Measurements from ENCODE around the gene C2CD2.
"Not testable (repeated sequence)": the region's sequence is repeated elsewhere in the genome, so short reads cannot be mapped to it uniquely, and the experiment has no call there.

Gene C2CD2

DNA sequence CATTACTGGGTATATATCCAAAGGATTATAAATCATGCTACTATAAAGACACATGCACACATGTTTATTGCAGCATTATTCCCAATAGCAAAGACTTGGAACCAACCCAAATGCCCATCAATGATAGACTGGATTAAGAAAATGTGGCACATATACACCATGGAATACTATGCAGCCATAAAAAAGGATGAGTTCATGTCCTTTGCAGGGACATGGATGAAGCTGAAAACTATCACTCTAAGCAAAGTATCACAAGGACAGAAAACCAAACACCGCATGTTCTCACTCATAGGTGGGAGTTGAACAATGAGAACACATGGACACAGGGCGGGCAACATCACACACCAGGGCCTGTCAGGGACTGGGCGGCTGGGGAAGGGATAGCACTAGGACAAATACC, 4.2 kb downstream of the C2CD2 start:
- H3K79me1 ChIP-seq (ENCODE audit: low read length); H4K8ac ChIP-seq (ENCODE audit: low read depth, low read length); H3K4me3 ChIP-seq (ENCODE audit: low read length); H3K36me3 ChIP-seq (ENCODE audit: control insufficient read depth, insufficient read depth, low read length); H3K79me2 ChIP-seq (ENCODE audit: control insufficient read depth, insufficient read depth, low read length); H3K23ac ChIP-seq (ENCODE audit: low read length); H3K27me3 ChIP-seq (ENCODE audit: insufficient read depth, low read length, poor library complexity); H3K4ac ChIP-seq (ENCODE audit: low read depth, low read length); H3K27ac ChIP-seq (ENCODE audit: low read depth, low read length); H2BK15ac ChIP-seq (replicated peaks; ENCODE audit: low read depth); H3K56ac ChIP-seq (ENCODE audit: low read length); H2AK5ac ChIP-seq (ENCODE audit: low read length); DNase-seq; H4K5ac ChIP-seq (ENCODE audit: low read length); H3K18ac ChIP-seq (ENCODE audit: low read length); H2BK120ac ChIP-seq (ENCODE audit: low read depth, low read length); H3K9ac ChIP-seq (ENCODE audit: low read length); H3K4me2 ChIP-seq (ENCODE audit: low read length); H2BK5ac ChIP-seq (ENCODE audit: low read length): not testable (repeated sequence)
- H3K4me1 ChIP-seq (ENCODE audit: control insufficient read depth, low read depth, low read length): peaks cover 14% of the 10 kb centered on the region
- WGBS (ENCODE audit: extremely low coverage, insufficient coverage, low lambda C conversion rate): no CpG with 5 or more reads among the region's 3 CpGs

DNA sequence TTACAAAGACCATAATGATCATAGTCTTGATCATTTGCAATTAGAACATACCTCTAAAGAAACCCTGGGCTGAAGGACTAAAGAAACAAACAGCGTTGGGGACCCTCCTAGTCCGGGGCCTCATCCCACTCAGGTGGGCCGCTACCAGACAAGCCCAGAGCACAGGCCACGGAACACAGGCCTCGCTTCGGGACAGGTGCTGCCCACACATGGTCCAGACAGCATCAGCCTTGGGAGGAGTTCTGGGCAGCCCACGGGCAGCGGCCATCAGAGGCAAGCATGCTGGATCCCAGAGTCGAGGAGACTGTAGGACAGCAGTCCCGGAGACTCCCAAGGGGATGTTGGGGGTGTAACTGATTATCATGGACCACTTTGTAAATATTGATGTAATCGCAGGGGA, 4.9 kb downstream of the C2CD2 start:
- Histone ChIP-seq H2AK5ac (ENCODE audit: low read length) (no peak overlapping the region), H3K18ac (ENCODE audit: low read length) (no peak overlapping the region), H3K4me1 (ENCODE audit: control insufficient read depth, low read depth, low read length) (peaks cover 14% of the 10 kb centered on the region), H2BK5ac (ENCODE audit: low read length) (no peak overlapping the region), H3K4me2 (ENCODE audit: low read length) (no peak overlapping the region), H4K8ac (ENCODE audit: low read depth, low read length) (no peak overlapping the region), H3K79me2 (ENCODE audit: control insufficient read depth, insufficient read depth, low read length) (no peaks in the 10 kb centered on the region), H2BK120ac (ENCODE audit: low read depth, low read length) (no peak overlapping the region), H4K5ac (ENCODE audit: low read length) (no peak overlapping the region), H3K27me3 (ENCODE audit: insufficient read depth, low read length, poor library complexity) (no peaks in the 10 kb centered on the region), H2BK15ac (replicated peaks; ENCODE audit: low read depth) (no peak overlapping the region), H3K36me3 (ENCODE audit: control insufficient read depth, insufficient read depth, low read length) (no peaks in the 10 kb centered on the region), H3K4me3 (ENCODE audit: low read length) (no peak overlapping the region), H3K79me1 (ENCODE audit: low read length) (no peaks in the 10 kb centered on the region), H3K27ac (ENCODE audit: low read depth, low read length) (no peak overlapping the region), H3K56ac (ENCODE audit: low read length) (no peak overlapping the region), H3K9ac (ENCODE audit: low read length) (no peak overlapping the region), H3K23ac (ENCODE audit: low read length) (no peak overlapping the region), H3K4ac (ENCODE audit: low read depth, low read length) (no peak overlapping the region)
- no CpG with 5 or more reads among the region's 11 CpGs for WGBS (ENCODE audit: extremely low coverage, insufficient coverage, low lambda C conversion rate)
- DNase-seq: no peak

DNA sequence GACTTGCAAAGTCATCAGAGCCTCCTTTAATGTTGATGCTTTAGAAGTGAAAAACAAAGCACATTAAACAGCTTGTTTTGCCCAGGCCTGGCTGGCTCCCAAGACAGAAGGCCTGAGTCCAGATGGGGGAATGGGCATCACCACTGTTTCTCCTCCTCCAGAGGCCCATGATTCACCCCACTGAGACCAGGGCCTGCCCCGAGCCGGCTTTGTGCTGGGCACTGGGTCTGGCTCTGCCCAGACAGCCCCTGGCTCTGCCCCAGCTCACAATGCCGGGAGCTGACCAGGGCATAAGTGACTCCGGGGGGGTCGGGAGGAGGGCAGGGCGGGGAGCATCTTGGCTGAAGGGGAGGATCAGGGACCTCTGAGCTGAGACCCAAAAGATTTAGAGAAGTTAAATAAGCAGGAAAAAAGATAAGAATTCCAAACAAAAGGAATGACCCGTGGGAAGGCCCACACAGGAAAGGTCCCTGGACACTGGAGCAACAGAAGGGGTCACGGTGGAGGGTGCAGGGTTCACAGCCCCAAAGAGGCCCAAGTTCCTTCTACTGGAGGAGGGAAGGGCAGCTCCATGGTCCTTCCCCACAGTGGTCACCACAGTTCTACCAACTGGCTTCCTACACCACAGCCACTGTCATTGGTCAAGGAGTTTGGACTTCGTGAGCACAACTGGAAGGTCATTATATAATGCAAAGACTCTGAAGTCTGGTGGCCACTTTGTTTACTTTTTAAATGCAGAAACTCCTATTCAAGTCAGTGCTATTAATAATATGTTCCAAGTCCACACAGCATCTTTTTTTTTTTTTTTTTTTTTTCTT, 5.5 kb downstream of the C2CD2 start:
- WGBS (ENCODE audit: extremely low coverage, insufficient coverage, low lambda C conversion rate): no CpG with 5 or more reads among the region's 9 CpGs
- no peak overlapping the region for H3K4ac ChIP-seq (ENCODE audit: low read depth, low read length)
- H3K27me3 ChIP-seq (ENCODE audit: insufficient read depth, low read length, poor library complexity): no peaks in the 10 kb centered on the region
- no peak overlapping the region for H3K56ac ChIP-seq (ENCODE audit: low read length)
- H3K4me2 ChIP-seq (ENCODE audit: low read length): no peak overlapping the region
- H3K9ac ChIP-seq (ENCODE audit: low read length): no peak overlapping the region
- H4K8ac ChIP-seq (ENCODE audit: low read depth, low read length): no peak overlapping the region
- no peak for DNase-seq
- no peaks in the 10 kb centered on the region for H3K79me2 ChIP-seq (ENCODE audit: control insufficient read depth, insufficient read depth, low read length)
- H2AK5ac ChIP-seq (ENCODE audit: low read length): no peak overlapping the region
- no peak overlapping the region for H3K4me3 ChIP-seq (ENCODE audit: low read length)
- no peaks in the 10 kb centered on the region for H3K79me1 ChIP-seq (ENCODE audit: low read length)
- H4K5ac ChIP-seq (ENCODE audit: low read length): no peak overlapping the region
- no peak overlapping the region for H2BK5ac ChIP-seq (ENCODE audit: low read length)
- no peaks in the 10 kb centered on the region for H3K36me3 ChIP-seq (ENCODE audit: control insufficient read depth, insufficient read depth, low read length)
- no peak overlapping the region for H2BK15ac ChIP-seq (replicated peaks; ENCODE audit: low read depth)
- peaks cover 14% of the 10 kb centered on the region for H3K4me1 ChIP-seq (ENCODE audit: control insufficient read depth, low read depth, low read length)
- H3K27ac ChIP-seq (ENCODE audit: low read depth, low read length): no peak overlapping the region
- no peak overlapping the region for H3K18ac ChIP-seq (ENCODE audit: low read length)
- no peak overlapping the region for H2BK120ac ChIP-seq (ENCODE audit: low read depth, low read length)
- no peak overlapping the region for H3K23ac ChIP-seq (ENCODE audit: low read length)

DNA sequence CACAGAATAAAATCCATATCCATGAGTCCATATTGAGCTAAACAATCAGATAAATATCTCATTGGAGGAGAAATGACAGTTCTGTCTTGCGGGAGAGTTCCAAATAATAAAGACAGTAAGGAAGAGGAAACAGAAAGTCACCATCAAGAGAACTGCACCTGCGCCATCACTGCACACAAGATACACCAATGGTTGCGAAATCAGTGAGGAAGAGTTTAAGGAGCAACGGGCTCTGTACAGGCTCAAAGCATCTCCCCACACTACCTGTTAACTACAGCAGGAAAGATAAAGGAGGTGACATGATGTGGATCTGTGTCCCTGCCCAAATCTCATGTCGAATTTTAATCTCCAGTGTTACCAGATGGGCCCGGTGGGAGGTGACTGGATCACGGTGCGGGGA, 7.8 kb downstream of the C2CD2 start:
- Histone ChIP-seq H3K18ac (ENCODE audit: low read length) (no peak overlapping the region), H3K9ac (ENCODE audit: low read length) (no peak overlapping the region), H3K4me1 (ENCODE audit: control insufficient read depth, low read depth, low read length) (peaks cover 4% of the 10 kb centered on the region), H3K56ac (ENCODE audit: low read length) (no peak overlapping the region), H3K4me3 (ENCODE audit: low read length) (no peak overlapping the region), H3K79me2 (ENCODE audit: control insufficient read depth, insufficient read depth, low read length) (no peaks in the 10 kb centered on the region), H3K27ac (ENCODE audit: low read depth, low read length) (no peak overlapping the region), H2BK5ac (ENCODE audit: low read length) (no peak overlapping the region), H3K4me2 (ENCODE audit: low read length) (no peak overlapping the region), H3K36me3 (ENCODE audit: control insufficient read depth, insufficient read depth, low read length) (no peaks in the 10 kb centered on the region), H3K27me3 (ENCODE audit: insufficient read depth, low read length, poor library complexity) (no peaks in the 10 kb centered on the region), H3K23ac (ENCODE audit: low read length) (no peak overlapping the region), H2AK5ac (ENCODE audit: low read length) (no peak overlapping the region), H2BK120ac (ENCODE audit: low read depth, low read length) (no peak overlapping the region), H3K4ac (ENCODE audit: low read depth, low read length) (no peak overlapping the region), H3K79me1 (ENCODE audit: low read length) (no peaks in the 10 kb centered on the region), H4K8ac (ENCODE audit: low read depth, low read length) (no peak overlapping the region), H4K5ac (ENCODE audit: low read length) (no peak overlapping the region), H2BK15ac (replicated peaks; ENCODE audit: low read depth) (no peak overlapping the region)
- no peak for DNase-seq
- no CpG with 5 or more reads among the region's 8 CpGs for WGBS (ENCODE audit: extremely low coverage, insufficient coverage, low lambda C conversion rate)

DNA sequence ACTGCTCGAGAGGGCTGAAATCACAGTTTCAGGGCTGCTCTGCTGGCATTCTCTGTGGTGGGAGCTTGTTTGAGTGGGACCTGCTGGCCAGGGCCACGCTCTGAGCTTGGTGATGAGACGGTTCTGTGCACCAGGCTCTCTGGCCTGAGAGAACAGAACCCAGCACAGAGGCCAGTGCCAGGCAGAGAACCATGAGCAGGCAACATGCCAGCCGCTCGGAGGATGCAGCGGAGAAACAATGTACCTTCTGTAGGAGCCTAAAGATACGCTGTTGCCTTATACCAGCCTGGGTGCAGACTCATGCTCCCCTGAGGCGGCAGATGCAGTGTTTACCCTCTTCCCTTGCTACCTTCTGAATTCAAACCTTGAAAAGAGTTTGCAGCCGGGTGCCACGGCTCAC, 10.0 kb downstream of the C2CD2 start:
- H3K4me2 ChIP-seq (ENCODE audit: low read length): no peak overlapping the region
- no peak overlapping the region for H4K8ac ChIP-seq (ENCODE audit: low read depth, low read length)
- no peak overlapping the region for H2BK15ac ChIP-seq (replicated peaks; ENCODE audit: low read depth)
- no peak overlapping the region for H2AK5ac ChIP-seq (ENCODE audit: low read length)
- no peak overlapping the region for H2BK5ac ChIP-seq (ENCODE audit: low read length)
- H3K18ac ChIP-seq (ENCODE audit: low read length): no peak overlapping the region
- H4K5ac ChIP-seq (ENCODE audit: low read length): no peak overlapping the region
- no peak overlapping the region for H3K27ac ChIP-seq (ENCODE audit: low read depth, low read length)
- H2BK120ac ChIP-seq (ENCODE audit: low read depth, low read length): no peak overlapping the region
- no peak overlapping the region for H3K4me3 ChIP-seq (ENCODE audit: low read length)
- H3K79me1 ChIP-seq (ENCODE audit: low read length): no peaks in the 10 kb centered on the region
- no peak overlapping the region for H3K9ac ChIP-seq (ENCODE audit: low read length)
- H3K27me3 ChIP-seq (ENCODE audit: insufficient read depth, low read length, poor library complexity): no peaks in the 10 kb centered on the region
- no CpG with 5 or more reads among the region's 10 CpGs for whole genome bisulfite sequencing (ENCODE audit: extremely low coverage, insufficient coverage, low lambda C conversion rate)
- H3K4ac ChIP-seq (ENCODE audit: low read depth, low read length): no peak overlapping the region
- H3K23ac ChIP-seq (ENCODE audit: low read length): no peak overlapping the region
- H3K56ac ChIP-seq (ENCODE audit: low read length): no peak overlapping the region
- no peaks in the 10 kb centered on the region for H3K79me2 ChIP-seq (ENCODE audit: control insufficient read depth, insufficient read depth, low read length)
- no peak for DNase-seq
- no peaks in the 10 kb centered on the region for H3K4me1 ChIP-seq (ENCODE audit: control insufficient read depth, low read depth, low read length)
- no peaks in the 10 kb centered on the region for H3K36me3 ChIP-seq (ENCODE audit: control insufficient read depth, insufficient read depth, low read length)

DNA sequence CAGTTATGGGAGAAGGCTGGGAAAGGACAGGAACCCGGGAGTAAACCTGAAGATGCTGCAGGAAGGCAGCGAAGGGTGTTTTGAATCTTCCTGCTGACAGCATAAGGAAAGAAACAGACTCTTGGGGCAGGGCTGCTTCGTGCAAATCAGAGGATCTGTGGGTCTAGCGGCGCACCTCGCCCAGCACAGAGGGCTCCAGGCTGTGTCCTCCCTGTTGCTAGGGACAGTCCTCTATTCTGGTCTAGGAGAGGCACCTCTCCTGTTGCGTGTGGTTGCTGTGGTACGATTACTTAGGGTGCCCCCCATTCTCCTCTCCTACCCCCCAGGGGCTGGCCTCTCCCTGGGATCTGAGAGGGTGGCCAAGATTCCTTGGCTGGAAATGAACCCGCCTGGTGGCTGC, 11.4 kb downstream of the C2CD2 start:
- Histone ChIP-seq H3K4me2 (ENCODE audit: low read length) (no peak overlapping the region), H2BK15ac (replicated peaks; ENCODE audit: low read depth) (no peak overlapping the region), H2BK5ac (ENCODE audit: low read length) (no peak overlapping the region), H3K79me2 (ENCODE audit: control insufficient read depth, insufficient read depth, low read length) (no peaks in the 10 kb centered on the region), H3K4me3 (ENCODE audit: low read length) (no peak overlapping the region), H3K9ac (ENCODE audit: low read length) (no peak overlapping the region), H3K4ac (ENCODE audit: low read depth, low read length) (no peak overlapping the region), H3K23ac (ENCODE audit: low read length) (no peak overlapping the region), H3K4me1 (ENCODE audit: control insufficient read depth, low read depth, low read length) (no peaks in the 10 kb centered on the region), H3K27me3 (ENCODE audit: insufficient read depth, low read length, poor library complexity) (no peaks in the 10 kb centered on the region), H3K79me1 (ENCODE audit: low read length) (no peaks in the 10 kb centered on the region), H4K8ac (ENCODE audit: low read depth, low read length) (no peak overlapping the region), H2AK5ac (ENCODE audit: low read length) (no peak overlapping the region), H3K56ac (ENCODE audit: low read length) (no peak overlapping the region), H3K27ac (ENCODE audit: low read depth, low read length) (no peak overlapping the region), H3K36me3 (ENCODE audit: control insufficient read depth, insufficient read depth, low read length) (no peaks in the 10 kb centered on the region), H3K18ac (ENCODE audit: low read length) (no peak overlapping the region), H2BK120ac (ENCODE audit: low read depth, low read length) (no peak overlapping the region), H4K5ac (ENCODE audit: low read length) (no peak overlapping the region)
- DNase-seq: no peak
- no CpG with 5 or more reads among the region's 9 CpGs for WGBS (ENCODE audit: extremely low coverage, insufficient coverage, low lambda C conversion rate)
